AG04449 (cell line): ENCODE data around the gene CST8.
A peak's percentile ranks its signal among the peaks of the same experiment; 100 is the strongest.

Experiments
- CTCF ChIA-PET: fragments of 350-600 bp; formaldehyde crosslinking; extraction: SDS; loops from one replicate; lab custom pipeline; 2021; ENCODE audit warnings: antibody characterized with exemption; lab: Yijun Ruan, JAX
- POLR2A ChIA-PET: fragments of 400-600, 350-600 bp; formaldehyde crosslinking; extraction: SDS; loops from one replicate; lab custom pipeline; 2020; ENCODE audit warnings: antibody characterized with exemption, inconsistent platforms; lab: Yijun Ruan, JAX
- DNase-seq: peaks from one replicate; pipeline ENCODE4 v3.0.0-alpha.2; 2010; ENCODE audit warnings: low read depth, low spot score
- H3K4me3 ChIP-seq: 2 replicates; pipeline ENCODE4 v1.5.1; 2011; ENCODE audit warnings: low read depth, mild to moderate bottlenecking, control low read depth, low read length
- TF ChIP-seq, protein P1 (sequence below): IDR thresholded peaks from one replicate; pipeline ENCODE4 v1.5.1; 2011; ENCODE audit warnings: mild to moderate bottlenecking, moderate library complexity, low read length, control low read depth, inconsistent platforms; ENCODE audit not compliant: insufficient read depth; ENCODE audit errors: missing control alignments

Gene CST8, protein sequence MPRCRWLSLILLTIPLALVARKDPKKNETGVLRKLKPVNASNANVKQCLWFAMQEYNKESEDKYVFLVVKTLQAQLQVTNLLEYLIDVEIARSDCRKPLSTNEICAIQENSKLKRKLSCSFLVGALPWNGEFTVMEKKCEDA

GRCh38 chr20:23490817-23491216 is at the start of gene CST8:
Gene CST8 (plus strand): TSS chr20:23491117. CDS start chr20:23491668, 551 bp downstream.
- ChIA-PET CTCF (no interaction called here), POLR2A (no interaction called here)
- TF ChIP-seq, protein P1, sequence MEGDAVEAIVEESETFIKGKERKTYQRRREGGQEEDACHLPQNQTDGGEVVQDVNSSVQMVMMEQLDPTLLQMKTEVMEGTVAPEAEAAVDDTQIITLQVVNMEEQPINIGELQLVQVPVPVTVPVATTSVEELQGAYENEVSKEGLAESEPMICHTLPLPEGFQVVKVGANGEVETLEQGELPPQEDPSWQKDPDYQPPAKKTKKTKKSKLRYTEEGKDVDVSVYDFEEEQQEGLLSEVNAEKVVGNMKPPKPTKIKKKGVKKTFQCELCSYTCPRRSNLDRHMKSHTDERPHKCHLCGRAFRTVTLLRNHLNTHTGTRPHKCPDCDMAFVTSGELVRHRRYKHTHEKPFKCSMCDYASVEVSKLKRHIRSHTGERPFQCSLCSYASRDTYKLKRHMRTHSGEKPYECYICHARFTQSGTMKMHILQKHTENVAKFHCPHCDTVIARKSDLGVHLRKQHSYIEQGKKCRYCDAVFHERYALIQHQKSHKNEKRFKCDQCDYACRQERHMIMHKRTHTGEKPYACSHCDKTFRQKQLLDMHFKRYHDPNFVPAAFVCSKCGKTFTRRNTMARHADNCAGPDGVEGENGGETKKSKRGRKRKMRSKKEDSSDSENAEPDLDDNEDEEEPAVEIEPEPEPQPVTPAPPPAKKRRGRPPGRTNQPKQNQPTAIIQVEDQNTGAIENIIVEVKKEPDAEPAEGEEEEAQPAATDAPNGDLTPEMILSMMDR, result no peak
- no peak within 1 kb of the TSS for H3K4me3 ChIP-seq
- DNase-seq, result no peak

- ChIA-PET POLR2A (no interaction called here), CTCF (interaction anchor here (0.6 to 10.3 kb wide), 18 partner anchors 8 to 227 kb away, joined by 3 to 195 read pairs (median 6); partner anchors contain the start of genes CST11, CST9 and NAPB)
- no peak for DNase-seq
- TF ChIP-seq, protein P1, result peak; percentile 88
- H3K4me3 ChIP-seq, result no peak overlapping the region
These were observed 49.0 kb upstream of the CST8 start for GRCh38 chr20:23441850-23442313.

DNA sequence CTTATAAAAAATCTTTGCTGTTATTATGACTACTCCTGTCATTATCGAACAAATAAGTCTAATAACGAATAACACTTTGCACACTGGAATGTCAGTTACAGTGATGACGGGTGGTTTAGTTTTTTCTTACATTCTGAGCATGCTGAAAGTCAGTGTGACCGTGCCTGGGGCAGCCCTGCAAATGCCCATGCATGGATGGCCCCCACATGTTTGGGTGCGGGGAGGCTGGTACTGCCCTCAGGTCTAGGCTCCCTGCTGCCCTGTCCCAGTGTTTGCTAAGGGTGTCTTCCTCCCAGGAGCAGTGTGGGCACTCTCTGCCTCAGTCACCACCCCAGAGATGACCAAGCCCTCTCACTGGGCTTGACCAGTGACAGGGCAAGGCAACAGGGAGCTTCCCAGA is 48.5 kb upstream of the CST8 start:
- POLR2A ChIA-PET, result no interaction called here

GRCh38 chr20:23444859-23445258 is 46.1 kb upstream of the CST8 start:
- ChIA-PET CTCF (interaction anchor here (0.9 to 10.3 kb wide), 5 partner anchors 9 to 162 kb away, joined by 3 to 195 read pairs (median 5); partner anchors contain the start of genes CST9 and NXT1), POLR2A (interaction anchor here (0.9 kb wide), 1 partner anchor 193 kb away, joined by 3 read pairs; the partner anchor contains the start of gene CST3)
- TF ChIP-seq, protein P1, result no peak
- H3K4me3 ChIP-seq, result no peak overlapping the region
- DNase-seq, result no peak

More for the DNA sequence above, 48.5 kb upstream of the CST8 start:
- H3K4me3 ChIP-seq, result no peak overlapping the region
- no peak for DNase-seq
- TF ChIP-seq, protein P1, result no peak
- CTCF ChIA-PET, result interaction anchor here (0.6 to 10.3 kb wide), 19 partner anchors 8 to 224 kb away, joined by 3 to 195 read pairs (median 5); partner anchors contain the start of genes CST11, CST9 and NAPB

DNA sequence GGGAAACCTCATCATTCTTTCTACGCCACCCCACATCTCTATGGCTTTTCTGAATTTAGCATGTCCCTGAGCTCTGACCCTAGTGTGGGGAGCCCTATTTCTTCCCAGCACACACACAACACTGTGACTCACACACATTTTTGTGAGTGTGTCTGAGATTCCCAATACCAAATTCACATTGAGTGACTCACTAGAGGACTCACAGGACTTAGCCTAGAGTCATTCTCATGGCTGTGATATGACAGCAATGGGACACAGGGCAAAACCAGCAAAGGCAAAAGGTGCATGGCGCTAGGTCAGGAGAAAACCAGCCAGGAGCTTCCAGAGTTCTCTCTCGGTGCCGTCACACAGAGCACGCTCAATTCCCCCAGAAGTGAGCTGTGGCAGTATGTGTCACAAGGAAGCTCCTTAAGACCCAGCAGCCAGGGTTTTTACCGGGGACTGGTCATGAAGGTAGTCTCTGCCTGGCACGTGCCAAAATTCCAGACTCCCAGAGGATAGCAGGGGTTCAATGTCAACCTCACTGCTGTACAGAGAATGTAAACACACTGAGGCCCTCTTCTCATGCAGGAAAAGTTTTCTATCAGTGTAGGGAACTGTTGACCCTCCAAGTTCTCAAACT is 45.2 kb upstream of the CST8 start:
- H3K4me3 ChIP-seq, result no peak overlapping the region
- CTCF ChIA-PET, result interaction anchor here (0.7 to 10.3 kb wide), 3 partner anchors 13 to 161 kb away, joined by 3 to 195 read pairs (median 10); partner anchors contain the start of genes CST9 and NXT1
- TF ChIP-seq, protein P1, result no peak
- POLR2A ChIA-PET, result interaction anchor here (0.7 to 0.9 kb wide), 2 partner anchors 159 to 192 kb away, joined by 3 read pairs; partner anchors contain the start of gene CST3
- DNase-seq, result peak; percentile 53

GRCh38 chr20:23446505-23446904 is 44.4 kb upstream of the CST8 start:
- no peak for DNase-seq
- TF ChIP-seq, protein P1, result peak; percentile 53
- ChIA-PET POLR2A (no interaction called here), CTCF (interaction anchor here (1.2 to 10.3 kb wide), 3 partner anchors 97 to 755 kb away, joined by 3 to 195 read pairs (median 10); partner anchors contain the start of genes CST9 and NXT1)
- no peak overlapping the region for H3K4me3 ChIP-seq
